OCI-LY7 (cell line): Measurements from ENCODE around the gene TMEM200B.

Experiments used
- CTCF ChIP-seq: fragments of 200-600 bp; sonication (generic); conservative IDR thresholded peaks from 2 replicates; pipeline ENCODE4 v1.5.1; 2014; ENCODE audit warnings: mild to moderate bottlenecking, antibody characterized with exemption, low read length, moderate library complexity, mixed read lengths
- EZH2phosphoT487 ChIP-seq: fragments of 200-600 bp; sonication (generic); IDR thresholded peaks from 2 replicates; pipeline ENCODE4 v1.6.1; 2018; ENCODE audit warnings: low read depth, borderline replicate concordance, mild to moderate bottlenecking, mixed run types, antibody characterized with exemption, low read length, moderate library complexity, mixed read lengths

- TF ChIP-seq CTCF, result no peak
- TF ChIP-seq EZH2phosphoT487, result no peak
Observed at GRCh38 chr1:29171521-29171920, 47.8 kb upstream of the TMEM200B start.
